MM.1S (cell line): ENCODE data around the gene LRRC8D.

ENCODE experiments used
- CTCF ChIP-seq: fragments of 300-600 bp; sonication (generic); IDR thresholded peaks from 2 replicates; pipeline ENCODE4 v1.5.1; 2016; ENCODE audit warnings: antibody characterized with exemption, low read length, mixed read lengths
- EZH2phosphoT487 ChIP-seq: fragments of 300-600 bp; sonication (generic); IDR thresholded peaks from 2 replicates; pipeline ENCODE4 v1.6.1; 2018; ENCODE audit warnings: antibody characterized with exemption, low read length

GRCh38 chr1:89884718-89885596 lies 64.1 kb downstream of the LRRC8D start:
- TF ChIP-seq CTCF (no peak), EZH2phosphoT487 (no peak)
